Upper lobe of left lung (tissue), 4 donors: ENCODE data around the gene BMPR1B.

ENCODE experiments used
- POLR2AphosphoS5 ChIP-seq, 2 donors: sonication (generic); formaldehyde crosslinking; IDR thresholded peaks; one replicate each; pipeline ENCODE4 v1.5.1; 2017; ENCODE audit warnings: antibody characterized with exemption in 2 of 2
- TF ChIP-seq, protein P1 (sequence below), 6 experiments: fragments of 450-650 bp in 4 of 6; fragments of 200-600 bp in 2 of 6; sonication (generic) in 2 of 6; IDR thresholded peaks; one replicate each; pipeline ENCODE4 v1.5.1; 2016 to 2019; ENCODE audit warnings: antibody characterized with exemption in 6 of 6

DNA sequence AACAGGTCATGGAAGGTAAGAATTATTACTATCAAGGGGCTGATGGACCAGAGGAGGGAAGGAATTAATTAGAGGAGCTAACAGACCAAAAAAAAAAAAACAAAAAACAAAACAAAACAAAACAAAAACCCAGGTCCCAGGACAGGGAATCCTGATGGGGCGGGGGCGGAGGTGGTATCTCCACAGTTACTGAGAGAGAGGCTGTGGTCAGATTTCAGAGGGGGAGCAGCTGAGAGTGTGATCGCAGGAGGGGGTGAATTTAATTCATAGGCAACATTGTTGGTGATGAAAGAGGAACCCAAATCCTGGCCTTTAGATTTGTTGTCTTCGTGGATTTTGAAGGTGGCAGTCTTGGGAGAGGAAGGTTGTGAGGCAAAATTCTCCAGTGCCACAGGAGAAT is 401.6 kb downstream of the BMPR1B start:
- TF ChIP-seq, protein P1, sequence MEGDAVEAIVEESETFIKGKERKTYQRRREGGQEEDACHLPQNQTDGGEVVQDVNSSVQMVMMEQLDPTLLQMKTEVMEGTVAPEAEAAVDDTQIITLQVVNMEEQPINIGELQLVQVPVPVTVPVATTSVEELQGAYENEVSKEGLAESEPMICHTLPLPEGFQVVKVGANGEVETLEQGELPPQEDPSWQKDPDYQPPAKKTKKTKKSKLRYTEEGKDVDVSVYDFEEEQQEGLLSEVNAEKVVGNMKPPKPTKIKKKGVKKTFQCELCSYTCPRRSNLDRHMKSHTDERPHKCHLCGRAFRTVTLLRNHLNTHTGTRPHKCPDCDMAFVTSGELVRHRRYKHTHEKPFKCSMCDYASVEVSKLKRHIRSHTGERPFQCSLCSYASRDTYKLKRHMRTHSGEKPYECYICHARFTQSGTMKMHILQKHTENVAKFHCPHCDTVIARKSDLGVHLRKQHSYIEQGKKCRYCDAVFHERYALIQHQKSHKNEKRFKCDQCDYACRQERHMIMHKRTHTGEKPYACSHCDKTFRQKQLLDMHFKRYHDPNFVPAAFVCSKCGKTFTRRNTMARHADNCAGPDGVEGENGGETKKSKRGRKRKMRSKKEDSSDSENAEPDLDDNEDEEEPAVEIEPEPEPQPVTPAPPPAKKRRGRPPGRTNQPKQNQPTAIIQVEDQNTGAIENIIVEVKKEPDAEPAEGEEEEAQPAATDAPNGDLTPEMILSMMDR (IDR thresholded peaks at IDR 0.05), result no peak
- no peak for TF ChIP-seq POLR2AphosphoS5 (IDR thresholded peaks at IDR 0.05)
